Camera-type eye (tissue), 1 donor: Measurements from ENCODE around the gene PPP1R10. TPM values are rescaled to one million over a fixed set of nuclear protein-coding genes. Genes with fewer than 3 reads are reported as not detected.

Experiments
- total RNA-seq: library from RNA; depleted of rRNA; stranded (reverse); fragments of >200 nt; gene quantifications from one replicate; pipeline ENCODE4 v1.2.3, GENCODE V29; 2014

The PPP1R10 gene
- 39.9 TPM for total RNA-seq

GRCh38 chr6:30616811-30617564 is at the start of gene PPP1R10:
Gene PPP1R10, minus strand, starts transcription at chr6:30617243. Its CDS starts 7,299 bp downstream, at chr6:30609944.

GRCh38 chr6:30646450-30647241 is 29.6 kb upstream of the PPP1R10 start, which contains the start of gene C6orf136:
Gene C6orf136, plus strand, starts transcription at chr6:30647133. Its CDS starts 99 bp downstream, at chr6:30647232.

GRCh38 chr6:30626484-30627366 is 9.7 kb upstream of the PPP1R10 start, which contains the start of gene ATAT1:
Gene ATAT1, plus strand, starts transcription at chr6:30626874.

GRCh38 chr6:30617565-30618269 is 674 bp upstream of the PPP1R10 start, which contains the start of gene MRPS18B:
Gene MRPS18B, plus strand, starts transcription at chr6:30617840. Its CDS starts 26 bp downstream, at chr6:30617866.

GRCh38 chr6:30571075-30571761 is 45.8 kb downstream of the PPP1R10 start, which contains the start of gene ABCF1:
Gene ABCF1, plus strand, starts transcription at chr6:30571442. Its CDS starts 46 bp downstream, at chr6:30571488.

GRCh38 chr6:30556906-30557682 is 59.9 kb downstream of the PPP1R10 start, which contains the start of gene PRR3:
Gene PRR3, plus strand, starts transcription at chr6:30557295. Its CDS starts 50 bp downstream, at chr6:30557345.

GRCh38 chr6:30556066-30556905 is 60.8 kb downstream of the PPP1R10 start, which contains the start of gene GNL1:
Gene GNL1, minus strand, starts transcription at chr6:30556489. Its CDS starts 286 bp downstream, at chr6:30556203.

Other genes starting within 250 kb of the PPP1R10 start
- 137 TPM for gene HLA-E, start 127.7 kb downstream of the PPP1R10 start, total RNA-seq
- gene GNL1, start 60.8 kb downstream of the PPP1R10 start, total RNA-seq, result 37.2 TPM
- 16.3 TPM for gene PRR3, start 59.9 kb downstream of the PPP1R10 start, total RNA-seq
- gene ABCF1, start 45.8 kb downstream of the PPP1R10 start, total RNA-seq, result 35.6 TPM
- gene MRPS18B, start 597 bp upstream of the PPP1R10 start, total RNA-seq, result 40.3 TPM
- gene ATAT1, start 9.6 kb upstream of the PPP1R10 start, total RNA-seq, result 25.5 TPM
- 10.1 TPM for gene C6orf136, start 29.9 kb upstream of the PPP1R10 start, total RNA-seq
- gene DHX16, start 55.8 kb upstream of the PPP1R10 start, total RNA-seq, result 29.3 TPM
- gene PPP1R18, start 69.4 kb upstream of the PPP1R10 start, total RNA-seq, result 20.6 TPM
- 4.3 TPM for gene NRM, start 73.7 kb upstream of the PPP1R10 start, total RNA-seq
- gene MDC1, start 100.0 kb upstream of the PPP1R10 start, total RNA-seq, result 26.2 TPM
- gene TUBB, start 103.1 kb upstream of the PPP1R10 start, total RNA-seq, result 432 TPM
- gene FLOT1, start 125.4 kb upstream of the PPP1R10 start, total RNA-seq, result 68.1 TPM
- 7.5 TPM for gene IER3, start 127.3 kb upstream of the PPP1R10 start, total RNA-seq